NCI-H2107 treated with DMSO at 0.1 percent for 48 hours (cell line): ENCODE data around the gene LIMD2.
"Not testable (repeated sequence)": the region's sequence is repeated elsewhere in the genome, so short reads cannot be mapped to it uniquely, and the experiment has no call there.

Source experiments
- DNase-seq: peaks from one replicate; lab custom pipeline; 2025; ENCODE audit not compliant: unreplicated experiment; lab: John Stamatoyannopoulos, UW

The LIMD2 gene

GRCh38 chr17:63699638-63700527 lies at the start of gene LIMD2:
Gene LIMD2, minus strand, starts transcription at chr17:63700125. Its CDS starts 827 bp downstream, at chr17:63699298.
- peak; percentile 35 for DNase-seq

DNA sequence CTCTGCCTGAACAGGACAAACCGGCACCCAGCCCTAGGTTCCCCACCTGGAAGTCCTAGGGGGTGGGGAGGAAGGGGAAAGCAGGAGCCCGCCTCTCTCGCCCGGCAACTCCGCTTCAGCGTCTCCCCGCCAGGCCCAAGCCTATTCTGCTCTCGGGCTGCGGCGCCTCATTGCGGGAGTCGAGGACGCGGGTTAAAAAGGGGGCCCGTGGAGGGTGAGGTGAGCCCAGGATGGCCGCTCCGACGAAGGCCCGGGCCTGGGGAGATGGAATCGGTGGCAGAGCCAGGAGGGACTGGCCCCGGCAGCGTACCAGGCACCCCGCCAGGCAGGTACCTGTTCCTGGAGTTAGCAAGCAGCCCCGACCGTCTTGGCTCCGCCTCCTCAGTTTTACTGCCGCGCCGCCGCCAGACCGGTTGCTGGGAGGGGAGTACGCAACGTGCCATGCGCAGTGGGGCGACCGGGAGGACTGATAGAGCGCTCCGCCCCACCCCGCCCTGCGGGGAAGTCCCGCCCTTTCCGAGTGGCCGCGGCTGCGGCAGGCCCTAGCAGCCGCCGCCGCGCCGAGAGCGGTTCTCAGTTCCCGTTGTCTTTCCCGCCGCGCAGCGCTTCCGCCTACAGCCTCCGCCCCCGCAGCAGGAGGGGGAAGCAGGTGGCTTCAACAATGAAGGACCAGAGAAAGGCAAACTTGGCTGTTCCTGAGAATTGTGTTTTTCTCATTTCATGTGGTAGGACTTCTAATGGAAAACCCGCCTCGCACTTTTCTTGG lies 41.7 kb upstream of the LIMD2 start, which contains the start of gene STRADA:
Gene STRADA (minus strand): TSS at position 392 of the 766 bp plus-strand sequence. CDS start 13,430 bp downstream, outside the sequence.
- DNase-seq = peak; percentile 98

DNA sequence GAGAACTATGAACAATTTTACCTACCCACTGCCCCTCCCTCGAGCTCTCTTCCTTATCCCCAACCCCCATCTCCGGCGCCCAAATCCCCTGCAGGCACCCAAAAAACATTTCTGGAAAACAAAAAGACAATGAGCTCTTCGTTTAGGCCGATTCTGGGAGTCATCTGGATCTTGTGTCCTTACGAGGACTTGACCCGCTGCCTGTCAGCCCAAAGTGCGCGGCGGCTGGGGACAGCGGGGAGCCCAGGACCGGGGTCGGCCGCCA lies 41.1 kb upstream of the LIMD2 start:
- DNase-seq = peak; percentile 31

DNA sequence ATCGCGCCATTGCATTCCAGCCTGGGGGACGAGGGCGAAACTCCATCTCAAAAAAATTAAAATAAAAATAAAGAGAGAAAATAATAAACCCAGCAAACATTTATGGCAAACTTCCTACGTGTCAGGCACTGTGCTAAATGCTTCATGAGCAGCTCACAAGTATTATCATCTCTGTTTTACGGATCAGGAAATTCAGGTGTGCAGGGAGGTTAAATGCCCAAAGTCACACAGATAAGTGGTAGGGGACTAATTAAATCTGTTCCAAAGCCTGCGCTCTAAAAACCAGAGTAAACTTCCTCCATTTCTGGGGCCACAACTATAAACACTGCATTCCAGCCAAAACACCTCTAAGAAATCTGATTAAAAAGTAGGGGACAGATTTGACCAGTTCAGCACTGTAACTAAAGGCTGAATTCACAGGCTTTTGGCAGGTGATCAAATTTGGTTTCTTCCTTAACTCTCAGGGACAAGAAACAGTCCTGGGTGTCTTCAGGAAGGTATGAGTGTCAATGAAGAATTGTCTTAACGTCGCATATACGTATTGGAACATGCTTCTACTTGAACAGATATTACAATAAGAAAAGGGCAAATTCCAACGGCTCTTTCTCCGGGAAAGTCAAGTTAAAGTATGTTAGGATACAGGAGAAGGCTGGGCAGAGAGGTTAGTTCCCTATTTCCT lies 40.7 kb upstream of the LIMD2 start:
- DNase-seq = no peak

DNA sequence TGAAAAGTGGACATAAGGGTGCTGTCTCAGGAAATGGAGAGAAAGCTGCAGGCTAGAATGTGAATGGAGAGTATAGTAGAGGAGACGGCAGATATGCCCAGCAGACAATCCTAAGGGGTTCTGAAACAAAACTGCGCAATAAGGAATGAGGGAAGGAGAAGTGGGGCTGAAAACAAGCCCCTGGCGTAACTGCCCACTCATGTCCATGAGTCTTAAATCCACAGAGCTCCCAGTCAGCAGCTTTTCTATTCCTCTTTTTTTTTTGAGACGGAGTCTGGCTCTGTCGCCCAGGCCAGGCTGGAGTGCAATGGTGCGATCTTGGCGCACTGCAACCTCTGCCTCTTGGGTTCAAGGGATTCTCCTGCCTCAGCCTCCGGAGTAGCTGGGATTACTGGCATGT lies 35.8 kb upstream of the LIMD2 start:
- no peak for DNase-seq

- no peak for DNase-seq
Measured at GRCh38 chr17:63722403-63722802, 22.5 kb upstream of the LIMD2 start.

DNA sequence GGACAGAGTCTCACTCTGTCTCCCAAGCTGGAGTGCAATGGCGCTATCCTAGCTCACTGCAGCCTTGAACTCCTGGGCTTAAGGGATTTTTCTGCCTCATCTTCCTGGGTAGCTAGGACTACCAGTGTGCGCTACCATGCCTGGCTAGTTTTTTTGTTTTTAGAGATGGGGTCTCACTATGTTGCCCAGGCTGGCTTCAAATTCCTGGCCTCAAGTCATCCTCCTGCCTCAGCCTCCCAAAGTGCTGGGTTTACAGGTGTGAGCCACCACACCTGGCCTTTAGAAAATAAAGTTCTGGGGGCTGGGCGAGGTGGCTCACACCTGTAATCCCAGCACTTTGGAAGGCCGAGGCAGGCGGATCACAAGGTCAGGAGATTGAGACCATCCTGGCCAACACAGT lies 20.3 kb upstream of the LIMD2 start:
- not testable (repeated sequence) for DNase-seq

DNA sequence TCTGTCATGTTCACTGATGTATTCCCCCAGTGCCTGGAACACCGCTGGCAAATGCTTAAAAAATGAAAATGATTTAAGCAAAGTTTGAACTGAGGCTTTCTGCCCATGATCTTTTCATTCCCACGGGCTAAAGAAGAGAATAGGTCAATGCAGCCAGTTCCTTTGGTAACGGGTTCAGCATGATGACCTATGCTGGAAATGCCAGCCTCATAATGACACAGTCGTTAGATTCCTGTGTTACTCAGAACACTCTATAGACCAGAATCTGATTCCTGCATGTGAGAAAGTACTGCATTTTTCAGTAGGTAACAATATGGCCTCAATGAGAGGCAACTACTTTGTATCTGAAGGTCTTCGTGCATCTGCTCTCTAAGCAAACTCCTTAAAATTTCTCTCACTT lies 19.1 kb upstream of the LIMD2 start:
- DNase-seq = no peak

- no peak for DNase-seq
Measured at GRCh38 chr17:63716426-63716825, 16.5 kb upstream of the LIMD2 start.

DNA sequence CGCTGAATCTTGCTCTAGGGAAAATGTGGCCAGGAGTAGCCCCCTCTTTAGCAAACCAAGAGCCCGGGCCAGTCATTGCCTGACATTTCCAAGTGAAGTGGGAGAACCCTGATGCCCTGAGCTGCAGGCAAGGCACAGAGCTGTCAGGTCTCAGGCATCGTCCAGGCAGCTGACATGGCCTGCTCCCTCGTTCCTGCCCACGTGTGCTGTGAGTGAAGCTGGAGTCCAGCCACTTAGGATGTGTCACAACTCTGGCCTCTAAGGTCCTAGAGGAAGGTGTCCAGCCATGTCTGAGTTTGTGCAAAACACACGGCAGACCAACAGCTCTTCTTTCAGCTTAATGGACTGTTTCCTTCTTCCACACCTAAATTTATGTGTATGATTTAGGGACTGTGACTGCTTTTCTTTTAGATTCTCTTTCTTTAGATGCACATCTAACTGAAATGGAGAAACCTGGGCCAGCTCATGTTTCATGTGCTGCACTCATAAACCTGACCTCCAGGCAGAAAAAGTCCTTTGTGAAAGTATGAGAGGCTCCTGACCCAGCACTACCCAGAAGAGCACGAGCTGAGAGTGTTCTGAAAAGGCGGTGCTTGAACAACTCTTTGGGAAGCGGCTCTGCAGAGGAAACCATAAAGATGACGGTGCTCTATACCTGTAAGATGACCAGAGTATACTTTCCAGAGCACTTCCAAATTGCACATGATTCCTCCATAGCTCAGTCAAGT lies 14.8 kb upstream of the LIMD2 start:
- no peak for DNase-seq

- DNase-seq = no peak
Measured at GRCh38 chr17:63709110-63709509, 9.2 kb upstream of the LIMD2 start.

GRCh38 chr17:63707151-63707550 lies 7.2 kb upstream of the LIMD2 start:
- no peak for DNase-seq

GRCh38 chr17:63706336-63707082 lies 6.6 kb upstream of the LIMD2 start:
- DNase-seq = no peak

GRCh38 chr17:63705657-63706056 lies 5.7 kb upstream of the LIMD2 start:
- DNase-seq = no peak

DNA sequence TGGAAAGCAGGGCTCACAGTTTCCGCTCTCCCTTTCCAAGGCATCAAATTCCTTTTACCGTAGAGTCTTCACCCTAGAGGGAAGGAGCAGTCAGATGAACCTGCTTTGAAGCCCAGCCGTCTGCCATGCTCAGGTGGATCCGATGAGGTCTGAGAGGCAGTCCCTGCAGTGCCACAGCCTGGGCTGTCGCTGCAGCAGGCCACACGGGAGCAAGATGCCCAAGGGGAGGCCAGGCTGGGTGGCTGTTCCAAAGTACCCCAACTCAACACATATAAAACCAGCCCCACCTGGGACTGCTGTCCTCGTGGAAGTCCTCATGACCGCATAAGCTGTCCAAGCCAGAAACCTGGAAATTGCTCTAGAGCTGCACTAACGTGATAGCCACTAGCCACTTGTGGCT lies 4.9 kb upstream of the LIMD2 start:
- DNase-seq = no peak

DNA sequence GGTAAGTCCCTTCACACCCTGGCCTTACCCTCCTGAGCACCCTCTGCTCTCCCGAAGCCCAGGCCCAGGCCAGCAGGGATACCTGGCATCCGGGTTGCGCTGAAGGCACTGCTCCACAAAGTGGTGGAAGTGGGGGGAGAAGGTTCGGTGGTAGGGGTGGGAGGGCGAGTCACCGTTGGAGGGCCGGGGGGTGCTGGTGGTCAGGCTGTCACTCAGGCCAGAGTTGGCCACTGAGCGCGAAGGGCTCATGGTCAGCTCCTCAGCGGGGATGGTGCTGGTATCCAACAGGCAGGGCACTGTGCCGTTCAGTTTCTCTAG lies 4.3 kb upstream of the LIMD2 start:
- no peak for DNase-seq

DNA sequence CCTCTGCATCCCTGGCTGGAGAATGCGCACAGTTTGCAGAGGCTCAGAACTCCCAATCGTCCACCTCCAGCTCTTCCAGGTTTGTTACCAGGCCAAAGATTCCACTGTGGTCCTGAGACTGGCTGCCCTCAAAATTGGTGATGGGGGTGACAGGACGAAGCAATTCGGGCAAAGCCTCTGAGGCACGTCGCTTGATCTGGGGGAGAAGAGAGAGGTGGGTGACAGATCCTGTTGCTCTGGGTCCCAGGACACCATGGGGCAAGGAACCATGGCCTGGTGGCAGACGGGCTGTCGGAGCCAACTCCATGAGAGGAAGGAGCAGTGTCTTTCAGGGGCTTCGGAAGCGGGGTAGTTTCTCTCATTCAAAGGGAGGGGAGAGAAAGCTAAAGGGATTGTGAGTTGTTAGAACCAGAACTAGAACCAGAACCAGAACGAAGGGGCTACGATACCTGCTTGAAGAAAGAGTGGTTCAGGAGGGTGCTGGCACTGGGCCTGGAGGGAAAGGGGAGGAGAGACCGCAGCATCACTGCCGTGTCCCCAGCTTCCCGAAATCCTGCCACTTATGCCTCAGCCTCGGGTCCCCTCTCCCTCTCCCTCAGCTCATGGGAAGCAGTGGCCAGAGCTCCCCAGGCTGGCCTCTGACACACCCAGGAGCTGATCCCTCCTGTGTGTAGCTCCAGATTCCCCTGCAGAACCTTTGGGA lies 3.8 kb upstream of the LIMD2 start:
- DNase-seq = no peak

GRCh38 chr17:63703029-63703428 lies 3.1 kb upstream of the LIMD2 start:
- no peak for DNase-seq

- DNase-seq = no peak
Measured at GRCh38 chr17:63702721-63703015, 2.7 kb upstream of the LIMD2 start.
